Stimulated activated CD4-positive, alpha-beta T cell treated with anti-CD3 and anti-CD28 coated beads, Interleukin-2, amount 100 ng/mL, for 4 hours (primary cell): ENCODE data around the gene SGSM1.

Source experiments
- DNase-seq: peaks from one replicate; pipeline ENCODE4 v3.0.0-alpha.2; 2020; ENCODE audit warnings: low read depth

SGSM1 gene

GRCh38 chr22:24805790-24806662 lies at the start of gene SGSM1:
TSS of gene SGSM1 (plus strand) at chr22:24806211. CDS start at chr22:24806326, 115 bp downstream.
- DNase-seq = peak; percentile 46

DNA sequence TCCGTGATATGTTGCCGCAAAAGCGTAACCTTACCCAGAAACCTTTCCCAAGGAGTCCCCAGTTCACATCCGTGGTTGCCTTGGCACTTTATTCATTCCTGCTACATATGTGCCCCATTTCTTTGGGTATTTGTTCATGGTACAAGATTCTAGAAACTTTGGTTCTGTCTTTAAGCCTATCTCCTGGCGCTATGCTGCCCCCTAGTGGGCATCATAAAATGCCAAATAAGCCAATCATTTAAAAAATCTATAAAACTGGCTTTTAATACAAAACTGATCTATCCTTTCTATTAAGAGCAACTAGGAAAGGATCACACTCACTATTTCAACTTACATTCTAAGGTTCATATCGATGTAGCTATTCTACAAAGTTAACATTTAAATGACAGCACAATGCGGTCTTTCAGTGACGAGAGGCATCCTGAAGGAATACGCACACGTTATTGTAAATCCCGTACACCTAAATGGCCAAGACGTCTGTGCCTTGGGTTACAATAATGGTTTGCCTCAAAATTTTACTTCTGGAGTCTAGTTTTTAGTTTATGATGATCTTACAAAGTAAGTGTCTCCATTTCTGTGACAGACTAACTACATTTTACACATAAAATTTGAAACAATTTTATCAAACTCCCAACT lies 47.7 kb upstream of the SGSM1 start:
- DNase-seq = peak; percentile 30

DNA sequence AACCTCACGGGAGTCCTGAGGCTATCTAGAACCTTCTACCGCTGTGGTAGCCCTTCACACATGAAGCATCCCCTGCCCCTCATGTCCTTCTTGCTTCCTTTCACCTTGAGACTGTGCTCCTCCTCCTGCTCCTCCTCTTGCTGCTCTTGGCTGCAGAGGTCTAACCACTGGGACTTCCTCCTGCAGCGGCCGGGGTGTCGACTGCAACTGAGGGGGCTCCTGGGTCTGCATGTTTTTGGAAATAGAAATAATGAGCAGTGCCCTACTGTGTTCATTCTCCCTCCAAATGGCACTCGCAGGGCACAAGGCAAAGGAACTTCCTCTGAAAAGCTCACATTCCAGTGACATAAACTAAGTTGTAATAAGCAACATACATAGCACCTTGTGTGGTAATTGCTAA lies 46.2 kb upstream of the SGSM1 start:
- DNase-seq = no peak

DNA sequence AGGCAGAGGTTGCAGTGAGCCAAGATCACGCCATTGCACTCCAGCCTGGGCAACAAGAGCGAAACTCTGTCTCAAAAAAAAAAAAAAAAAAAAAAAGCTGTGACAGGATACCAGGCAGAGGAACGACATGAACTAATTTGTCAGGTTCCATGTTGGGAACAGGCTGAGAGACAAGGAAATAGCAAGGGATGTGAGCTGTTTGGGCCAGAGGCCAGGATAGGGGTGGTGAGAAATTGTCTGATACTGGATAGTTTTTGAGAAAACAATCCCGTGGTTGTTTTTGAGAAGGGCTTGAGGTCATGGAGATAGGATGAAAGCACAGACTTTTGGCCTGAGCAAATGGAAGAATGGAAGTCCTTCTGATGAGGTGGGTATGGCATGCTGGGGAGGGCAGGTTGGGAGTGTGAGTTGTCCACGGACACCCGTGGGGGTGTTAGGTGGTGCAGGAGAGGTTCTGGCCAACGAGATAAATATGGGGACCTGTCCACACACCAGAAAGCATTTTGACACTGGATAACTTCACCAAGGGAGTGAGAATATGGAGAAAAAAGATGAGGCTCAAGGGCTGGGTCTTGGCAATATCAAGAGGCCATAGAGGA lies 45.2 kb upstream of the SGSM1 start:
- no peak for DNase-seq

- DNase-seq = no peak
Measured at GRCh38 chr22:24761888-24762675, 43.9 kb upstream of the SGSM1 start.

GRCh38 chr22:24763872-24764485 lies 42.0 kb upstream of the SGSM1 start:
- no peak for DNase-seq

- DNase-seq = no peak
Measured at GRCh38 chr22:24765166-24765565, 40.8 kb upstream of the SGSM1 start.

- peak; percentile 18 for DNase-seq
Measured at GRCh38 chr22:24768537-24769374, 37.3 kb upstream of the SGSM1 start.

DNA sequence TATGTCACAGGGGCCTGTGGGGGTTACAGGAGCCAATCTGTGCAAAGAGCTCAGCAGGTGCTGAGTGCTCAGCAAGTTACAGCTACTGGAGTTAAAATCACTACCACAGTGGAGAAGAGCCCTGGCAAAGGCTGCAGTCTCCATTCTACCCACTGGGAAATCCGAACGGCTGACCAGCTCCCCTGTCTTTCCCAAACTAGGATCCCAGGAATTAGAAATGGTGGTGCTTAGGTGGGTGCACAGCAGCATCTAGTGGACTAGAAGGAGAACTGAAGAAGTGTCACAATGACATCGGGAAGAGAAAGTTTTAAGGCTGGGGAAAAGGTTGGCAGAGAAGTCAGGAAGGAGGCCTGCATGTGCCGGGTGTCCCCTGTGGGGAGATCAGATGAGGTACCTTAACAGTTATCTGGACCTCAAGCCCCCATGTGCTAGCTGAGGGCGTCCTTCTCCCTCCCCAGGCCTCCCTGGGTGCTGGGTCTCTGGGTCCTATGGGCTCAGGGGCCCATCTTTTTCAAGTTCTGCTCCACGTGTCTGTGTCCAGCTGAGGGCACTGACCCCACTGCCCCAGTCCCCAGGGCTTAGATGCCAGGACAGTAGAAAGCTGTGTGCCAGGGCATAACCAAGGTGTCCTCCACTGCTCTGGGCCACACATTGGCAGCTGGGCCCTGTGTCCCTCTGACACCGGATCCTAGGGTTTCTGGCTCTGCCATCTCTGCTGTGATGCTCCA lies 33.4 kb upstream of the SGSM1 start:
- no peak for DNase-seq

DNA sequence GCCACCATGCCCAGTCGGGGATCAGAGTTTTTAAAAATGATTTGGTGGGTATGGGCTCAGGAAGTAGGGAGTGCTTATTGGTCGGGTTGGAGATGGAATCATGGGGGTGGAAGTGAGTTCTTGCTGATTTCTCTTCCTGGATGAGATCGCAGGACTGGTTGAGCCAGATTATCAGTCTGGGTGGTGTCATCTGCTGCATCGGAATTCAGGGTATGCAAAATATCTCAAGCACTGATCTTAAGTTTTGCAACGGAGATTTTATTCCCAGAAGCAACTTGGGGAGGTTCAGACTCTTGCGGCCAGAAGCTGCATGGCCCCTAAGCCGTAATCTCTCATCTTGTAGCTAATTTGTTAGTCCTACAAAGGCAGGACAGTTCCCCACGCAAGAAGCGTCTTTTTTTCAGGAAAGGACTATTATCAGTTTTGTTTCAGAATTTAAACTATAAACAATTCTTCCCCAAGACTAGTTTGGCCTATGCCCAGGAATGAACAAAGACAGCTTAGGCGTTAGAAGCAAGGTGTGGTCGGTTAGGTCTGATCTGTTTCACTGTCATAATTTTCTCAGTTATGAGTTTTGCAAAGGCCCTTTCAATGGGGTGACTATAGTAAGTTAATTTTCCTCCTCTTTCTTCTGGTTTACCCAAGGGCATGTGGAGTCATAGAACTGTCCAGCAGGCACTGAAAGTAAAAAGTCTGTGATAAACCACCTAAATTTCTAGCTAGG lies 30.1 kb upstream of the SGSM1 start:
- no peak for DNase-seq

DNA sequence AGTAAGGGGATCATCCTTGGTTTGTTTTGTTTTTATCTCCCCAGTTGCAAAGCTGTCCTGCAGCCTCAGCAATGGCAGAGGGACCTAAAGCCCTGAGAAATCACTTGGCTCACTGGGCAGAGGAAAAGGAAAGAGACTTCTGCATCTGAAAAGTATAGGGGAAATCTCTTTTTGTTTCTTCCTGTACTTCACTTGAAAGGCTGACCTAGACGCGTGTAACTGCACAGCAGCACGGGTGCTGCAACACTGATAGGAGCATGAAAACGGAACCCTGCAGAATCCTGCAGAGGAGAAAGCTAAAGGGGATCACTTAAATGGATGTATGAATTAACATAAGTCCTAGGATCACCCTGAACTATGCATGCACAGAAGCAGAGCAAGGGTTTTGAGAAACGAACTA lies 29.5 kb upstream of the SGSM1 start:
- DNase-seq = no peak

DNA sequence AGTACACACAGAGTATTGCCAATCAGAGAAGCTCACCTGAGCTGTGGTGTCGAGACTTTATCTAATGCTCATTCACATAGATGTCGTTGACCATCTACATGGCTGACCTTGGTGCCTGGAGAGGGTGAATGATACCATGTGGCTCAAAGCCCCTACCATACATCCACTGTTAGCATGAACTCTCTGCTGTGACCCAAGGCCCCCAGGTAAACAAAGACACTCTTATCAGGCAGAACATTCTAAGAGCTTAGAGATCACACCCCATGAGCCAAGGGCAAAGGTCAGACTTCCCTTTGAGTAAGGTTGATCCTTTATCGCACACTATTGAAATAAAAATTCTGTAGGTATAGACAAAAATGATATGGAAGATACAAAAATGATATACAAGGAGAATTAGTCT lies 16.5 kb upstream of the SGSM1 start:
- DNase-seq = no peak

DNA sequence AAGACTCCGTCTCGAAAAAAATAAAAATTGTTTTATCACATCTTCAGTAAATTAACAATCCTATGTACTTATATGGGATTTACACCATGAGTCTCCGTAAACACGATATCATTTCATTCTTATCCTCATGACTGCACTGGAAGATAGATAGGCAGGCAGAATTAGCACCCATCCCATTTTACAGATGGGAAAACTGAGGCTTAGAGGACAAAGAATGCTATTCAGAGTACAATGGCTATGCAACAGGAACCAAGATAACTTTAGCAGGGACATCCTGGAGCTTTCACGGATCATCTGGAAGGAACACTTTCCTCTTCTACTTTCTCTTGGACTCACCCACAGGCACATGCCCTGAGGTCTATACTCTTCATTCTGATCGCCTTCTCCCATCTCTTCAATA lies 14.6 kb upstream of the SGSM1 start:
- no peak for DNase-seq

DNA sequence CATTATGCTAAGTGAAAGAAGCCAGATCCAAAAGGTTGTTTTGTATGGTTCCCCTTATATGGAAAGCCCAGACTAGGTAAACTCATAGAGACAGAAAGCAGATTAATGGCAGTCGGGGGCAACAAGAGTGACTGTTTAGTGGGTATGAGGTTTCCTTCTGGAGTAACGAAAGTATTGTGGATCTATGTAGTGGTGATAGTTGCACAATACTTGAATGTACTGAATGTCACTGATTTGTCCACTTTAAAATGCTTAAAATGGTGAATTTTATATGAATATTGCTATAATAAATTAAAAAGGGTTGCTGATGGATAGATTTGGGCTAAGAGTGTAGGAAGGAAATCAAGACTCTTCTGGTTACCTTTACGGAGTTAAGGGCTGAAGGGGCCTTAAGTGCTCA lies 10.0 kb upstream of the SGSM1 start:
- no peak for DNase-seq

- DNase-seq = no peak
Measured at GRCh38 chr22:24796860-24797259, 9.2 kb upstream of the SGSM1 start.

- DNase-seq = no peak
Measured at GRCh38 chr22:24801901-24802465, 4.0 kb upstream of the SGSM1 start.

- DNase-seq = peak; percentile 31
Measured at GRCh38 chr22:24803064-24803542, 2.9 kb upstream of the SGSM1 start.

DNA sequence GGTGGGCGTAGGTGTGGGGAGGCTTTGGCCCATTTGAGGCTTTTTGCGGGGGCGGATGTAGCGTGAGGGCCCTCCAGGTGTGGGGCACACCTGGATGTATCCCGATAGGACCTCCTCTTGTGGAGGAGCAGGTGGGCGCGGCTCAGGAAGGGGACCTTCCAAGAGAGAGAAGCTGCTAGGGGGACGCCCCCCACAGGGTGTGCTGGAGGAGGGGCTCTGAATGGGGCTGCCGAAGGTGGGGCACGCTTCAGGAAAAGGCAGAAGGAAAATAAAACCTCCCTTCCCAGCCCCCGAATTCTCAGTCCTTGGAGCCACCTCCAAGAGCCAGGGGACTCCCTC lies 621 bp downstream of the SGSM1 start:
- no peak for DNase-seq

- no peak for DNase-seq
Measured at GRCh38 chr22:24807284-24807950, 1.4 kb downstream of the SGSM1 start.
